HepG2 (cell line): Measurements from ENCODE around the gene ST6GALNAC4. TPM values are rescaled to one million over a fixed set of nuclear protein-coding genes. Genes with fewer than 3 reads are reported as not detected.
A peak's percentile ranks its signal among the peaks of the same experiment; 100 is the strongest.

Experiments used
- ASH2L ChIP-seq: fragments of 300-600, 200-600 bp; sonication (generic); IDR thresholded peaks from 2 replicates; pipeline ENCODE4 v1.7.0; 2017; ENCODE audit warnings: low read depth, mild to moderate bottlenecking, moderate library complexity, mixed read lengths, low read length; ENCODE audit not compliant: insufficient read length
- CBX1 ChIP-seq: IDR thresholded peaks from one replicate; pipeline ENCODE4 v1.6.1; 2016; ENCODE audit warnings: antibody characterized with exemption, low read depth
- FOXK1 ChIP-seq: sonication (generic); formaldehyde crosslinking; IDR thresholded peaks from 2 replicates; pipeline ENCODE4 v1.4.0; 2020; ENCODE audit warnings: low read depth, missing genetic modification reagents, borderline replicate concordance
- HBP1 ChIP-seq: IDR thresholded peaks from 2 replicates; pipeline ENCODE4 v1.6.1; 2016; ENCODE audit warnings: low read depth, control low read depth
- KDM5A ChIP-seq: fragments of 200-600 bp; sonication (generic); IDR thresholded peaks from 2 replicates; pipeline ENCODE4 v1.7.0; 2018; ENCODE audit warnings: antibody characterized with exemption, mild to moderate bottlenecking, low read length, borderline replicate concordance
- KMT2B ChIP-seq: IDR thresholded peaks from 2 replicates; pipeline ENCODE4 v1.6.1; 2016; ENCODE audit warnings: missing genetic modification reagents, missing compliant biosample characterization
- NONO ChIP-seq, 2 experiments: fragments of 450-650 bp in 1 of 2; sonication (generic) in 1 of 2; formaldehyde crosslinking in 1 of 2; IDR thresholded peaks in 1 of 2; conservative IDR thresholded peaks in 1 of 2; 2 replicates each; pipeline versions ENCODE4 v1.6.1 to v1.8.0; 2017 to 2022; ENCODE audit warnings: mild to moderate bottlenecking in 1 of 2, missing genetic modification reagents in 1 of 2, moderate library complexity in 1 of 2
- ZNF20 ChIP-seq: sonication (generic); formaldehyde crosslinking; IDR thresholded peaks from 2 replicates; pipeline ENCODE4 v1.4.0; 2020; ENCODE audit warnings: mild to moderate bottlenecking, moderate library complexity, missing genetic modification reagents
- ZNF232 ChIP-seq: sonication (generic); formaldehyde crosslinking; IDR thresholded peaks from 2 replicates; pipeline ENCODE4 v1.4.0; 2020; ENCODE audit warnings: missing genetic modification reagents, borderline replicate concordance
- ZNF501 ChIP-seq: sonication (generic); formaldehyde crosslinking; IDR thresholded peaks from 2 replicates; pipeline ENCODE4 v1.5.1; 2020; ENCODE audit warnings: mild to moderate bottlenecking, moderate library complexity, missing genetic modification reagents
- ZNF530 ChIP-seq: sonication (generic); formaldehyde crosslinking; IDR thresholded peaks from 2 replicates; pipeline ENCODE4 v1.5.0; 2020; ENCODE audit warnings: low read depth, mild to moderate bottlenecking, missing genetic modification reagents
- ZNF557 ChIP-seq: sonication (generic); formaldehyde crosslinking; IDR thresholded peaks from 2 replicates; pipeline ENCODE4 v1.4.0; 2020; ENCODE audit warnings: missing genetic modification reagents
- ZNF850 ChIP-seq: sonication (generic); formaldehyde crosslinking; conservative IDR thresholded peaks from 2 replicates; pipeline ENCODE4 v1.9.0; 2021; ENCODE audit warnings: mild to moderate bottlenecking, missing genetic modification reagents
- polyA plus RNA-seq, 8 experiments: library from polyadenylated mRNA; depleted of rRNA in 3 of 8; stranded (reverse) in 7 of 8; unstranded in 1 of 8; fragments of >200 nt; fragmentation: Illumina TruSeq in 4 of 8; extraction: Trizol in 4 of 8; gene quantifications; 2 replicates each; pipeline versions ENCODE4 v1.2.1 to v1.2.3, GENCODE V29; 2011 to 2016; ENCODE audit warnings: low read depth in 4 of 8, missing spikeins in 1 of 8, mixed read lengths in 1 of 8; ENCODE audit not compliant: insufficient read depth in 1 of 8
- total RNA-seq, 5 experiments: library from RNA; depleted of rRNA; stranded (reverse); fragments of >200 nt; fragmentation: Illumina TruSeq; extraction: Trizol; gene quantifications; 2 replicates each; pipeline ENCODE4 v1.2.3, GENCODE V29; 2016; ENCODE audit warnings: low read depth in 1 of 5
- TF ChIP-seq, protein P1 (sequence below): sonication (generic); formaldehyde crosslinking; IDR thresholded peaks from 2 replicates; pipeline ENCODE4 v1.5.1; 2020; ENCODE audit warnings: mild to moderate bottlenecking, missing genetic modification reagents, borderline replicate concordance
- TF ChIP-seq, protein P2 (sequence below): IDR thresholded peaks from 2 replicates; pipeline ENCODE4 v1.6.1; 2012; ENCODE audit warnings: low read depth, low read length, improper control_type of control experiment
- TF ChIP-seq, protein P3 (sequence below): sonication (generic); formaldehyde crosslinking; IDR thresholded peaks from 2 replicates; pipeline ENCODE4 v1.4.0; 2020; ENCODE audit warnings: missing genetic modification reagents; ENCODE audit errors: not compliant biosample characterization

ST6GALNAC4 gene
- total and polyA plus RNA-seq, 2 of the 13 experiments (the other 11 are each of a cell fraction or from before 2014, with no cell fraction given), result 18.8 to 27.7 TPM

GRCh38 chr9:127898433-127899127 is 18.3 kb downstream of the ST6GALNAC4 start (continued):
- TF ChIP-seq, protein P1, sequence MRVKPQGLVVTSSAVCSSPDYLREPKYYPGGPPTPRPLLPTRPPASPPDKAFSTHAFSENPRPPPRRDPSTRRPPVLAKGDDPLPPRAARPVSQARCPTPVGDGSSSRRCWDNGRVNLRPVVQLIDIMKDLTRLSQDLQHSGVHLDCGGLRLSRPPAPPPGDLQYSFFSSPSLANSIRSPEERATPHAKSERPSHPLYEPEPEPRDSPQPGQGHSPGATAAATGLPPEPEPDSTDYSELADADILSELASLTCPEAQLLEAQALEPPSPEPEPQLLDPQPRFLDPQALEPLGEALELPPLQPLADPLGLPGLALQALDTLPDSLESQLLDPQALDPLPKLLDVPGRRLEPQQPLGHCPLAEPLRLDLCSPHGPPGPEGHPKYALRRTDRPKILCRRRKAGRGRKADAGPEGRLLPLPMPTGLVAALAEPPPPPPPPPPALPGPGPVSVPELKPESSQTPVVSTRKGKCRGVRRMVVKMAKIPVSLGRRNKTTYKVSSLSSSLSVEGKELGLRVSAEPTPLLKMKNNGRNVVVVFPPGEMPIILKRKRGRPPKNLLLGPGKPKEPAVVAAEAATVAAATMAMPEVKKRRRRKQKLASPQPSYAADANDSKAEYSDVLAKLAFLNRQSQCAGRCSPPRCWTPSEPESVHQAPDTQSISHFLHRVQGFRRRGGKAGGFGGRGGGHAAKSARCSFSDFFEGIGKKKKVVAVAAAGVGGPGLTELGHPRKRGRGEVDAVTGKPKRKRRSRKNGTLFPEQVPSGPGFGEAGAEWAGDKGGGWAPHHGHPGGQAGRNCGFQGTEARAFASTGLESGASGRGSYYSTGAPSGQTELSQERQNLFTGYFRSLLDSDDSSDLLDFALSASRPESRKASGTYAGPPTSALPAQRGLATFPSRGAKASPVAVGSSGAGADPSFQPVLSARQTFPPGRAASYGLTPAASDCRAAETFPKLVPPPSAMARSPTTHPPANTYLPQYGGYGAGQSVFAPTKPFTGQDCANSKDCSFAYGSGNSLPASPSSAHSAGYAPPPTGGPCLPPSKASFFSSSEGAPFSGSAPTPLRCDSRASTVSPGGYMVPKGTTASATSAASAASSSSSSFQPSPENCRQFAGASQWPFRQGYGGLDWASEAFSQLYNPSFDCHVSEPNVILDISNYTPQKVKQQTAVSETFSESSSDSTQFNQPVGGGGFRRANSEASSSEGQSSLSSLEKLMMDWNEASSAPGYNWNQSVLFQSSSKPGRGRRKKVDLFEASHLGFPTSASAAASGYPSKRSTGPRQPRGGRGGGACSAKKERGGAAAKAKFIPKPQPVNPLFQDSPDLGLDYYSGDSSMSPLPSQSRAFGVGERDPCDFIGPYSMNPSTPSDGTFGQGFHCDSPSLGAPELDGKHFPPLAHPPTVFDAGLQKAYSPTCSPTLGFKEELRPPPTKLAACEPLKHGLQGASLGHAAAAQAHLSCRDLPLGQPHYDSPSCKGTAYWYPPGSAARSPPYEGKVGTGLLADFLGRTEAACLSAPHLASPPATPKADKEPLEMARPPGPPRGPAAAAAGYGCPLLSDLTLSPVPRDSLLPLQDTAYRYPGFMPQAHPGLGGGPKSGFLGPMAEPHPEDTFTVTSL (CRISPR knock-in tag), result no peak
- TF ChIP-seq KMT2B (CRISPR knock-in tag) (no peak), ZNF501 (0 out of 2 replicates have a peak, but pooled peaks have one; percentile 26), CBX1 (no peak), HBP1 (CRISPR knock-in tag) (no peak), ZNF20 (CRISPR knock-in tag) (no peak), ASH2L (peak; percentile 45), ZNF557 (CRISPR knock-in tag) (no peak), NONO (IDR thresholded peaks at IDR 0.05) (no peak), NONO (CRISPR knock-in tag; conservative IDR thresholded peaks at IDR 0.05) (no peak), KDM5A (no peak; the same call in 1 of the 2 replicates), ZNF530 (CRISPR knock-in tag) (no peak), ZNF232 (CRISPR knock-in tag) (no peak), ZNF850 (CRISPR knock-in tag) (no peak; the same call in 1 of the 2 replicates), FOXK1 (CRISPR knock-in tag) (peak; percentile 18; the same call in 1 of the 2 replicates)
- TF ChIP-seq, protein P2, sequence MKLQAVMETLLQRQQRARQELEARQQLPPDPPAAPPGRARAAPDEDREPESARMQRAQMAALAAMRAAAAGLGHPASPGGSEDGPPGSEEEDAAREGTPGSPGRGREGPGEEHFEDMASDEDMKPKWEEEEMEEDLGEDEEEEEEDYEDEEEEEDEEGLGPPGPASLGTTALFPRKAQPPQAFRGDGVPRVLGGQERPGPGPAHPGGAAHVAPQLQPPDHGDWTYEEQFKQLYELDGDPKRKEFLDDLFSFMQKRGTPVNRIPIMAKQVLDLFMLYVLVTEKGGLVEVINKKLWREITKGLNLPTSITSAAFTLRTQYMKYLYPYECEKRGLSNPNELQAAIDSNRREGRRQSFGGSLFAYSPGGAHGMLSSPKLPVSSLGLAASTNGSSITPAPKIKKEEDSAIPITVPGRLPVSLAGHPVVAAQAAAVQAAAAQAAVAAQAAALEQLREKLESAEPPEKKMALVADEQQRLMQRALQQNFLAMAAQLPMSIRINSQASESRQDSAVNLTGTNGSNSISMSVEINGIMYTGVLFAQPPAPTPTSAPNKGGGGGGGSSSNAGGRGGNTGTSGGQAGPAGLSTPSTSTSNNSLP, result no peak
- TF ChIP-seq, protein P3, sequence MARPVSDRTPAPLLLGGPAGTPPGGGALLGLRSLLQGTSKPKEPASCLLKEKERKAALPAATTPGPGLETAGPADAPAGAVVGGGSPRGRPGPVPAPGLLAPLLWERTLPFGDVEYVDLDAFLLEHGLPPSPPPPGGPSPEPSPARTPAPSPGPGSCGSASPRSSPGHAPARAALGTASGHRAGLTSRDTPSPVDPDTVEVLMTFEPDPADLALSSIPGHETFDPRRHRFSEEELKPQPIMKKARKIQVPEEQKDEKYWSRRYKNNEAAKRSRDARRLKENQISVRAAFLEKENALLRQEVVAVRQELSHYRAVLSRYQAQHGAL (CRISPR knock-in tag), result no peak
